HepG2 (cell line): ENCODE results near the gene SLF1.

Experiments used
- EP300 ChIP-seq, 3 experiments: sonication (generic) in 1 of 3; formaldehyde crosslinking in 1 of 3; IDR thresholded peaks; 2 replicates each; pipeline versions ENCODE4 v1.5.1 to v1.6.1; 2011 to 2020; ENCODE audit warnings: low read depth in 2 of 3, low read length in 2 of 3, borderline replicate concordance in 1 of 3, improper control_type of control experiment in 1 of 3, mild to moderate bottlenecking in 1 of 3, missing genetic modification reagents in 1 of 3, moderate library complexity in 1 of 3
- JARID2 ChIP-seq: sonication (generic); formaldehyde crosslinking; IDR thresholded peaks from 2 replicates; pipeline ENCODE4 v1.8.1; 2023; ENCODE audit warnings: missing genetic modification reagents, inconsistent platforms; ENCODE audit not compliant: insufficient replicate concordance
- NCOA2 ChIP-seq: sonication (generic); formaldehyde crosslinking; IDR thresholded peaks from 2 replicates; pipeline ENCODE4 v1.8.0; 2022; ENCODE audit warnings: inconsistent platforms
- RAD51 ChIP-seq: fragments of 450-650 bp; IDR thresholded peaks from 2 replicates; pipeline ENCODE4 v1.6.1; 2016; ENCODE audit warnings: borderline replicate concordance
- RFX3 ChIP-seq: IDR thresholded peaks from 2 replicates; pipeline ENCODE4 v1.6.1; 2016; ENCODE audit warnings: missing biosample characterization, missing genetic modification reagents
- ZFAT ChIP-seq: sonication (generic); formaldehyde crosslinking; conservative IDR thresholded peaks from 2 replicates; pipeline ENCODE4 v1.8.1; 2023; ENCODE audit warnings: missing genetic modification reagents, inconsistent platforms
- ZKSCAN1 ChIP-seq: fragments of 150-350 bp; IDR thresholded peaks from 2 replicates; pipeline ENCODE4 v1.6.1; 2014; ENCODE audit warnings: low read length
- ZNF274 ChIP-seq: sonication (generic); formaldehyde crosslinking; IDR thresholded peaks from 2 replicates; pipeline ENCODE4 v1.5.1; 2020; ENCODE audit warnings: mild to moderate bottlenecking, missing genetic modification reagents
- ZNF660 ChIP-seq: sonication (generic); formaldehyde crosslinking; IDR thresholded peaks from 2 replicates; pipeline ENCODE4 v1.5.1; 2020; ENCODE audit warnings: mild to moderate bottlenecking, low read depth, missing genetic modification reagents, borderline replicate concordance
- TF ChIP-seq, protein P1 (sequence below): sonication (generic); formaldehyde crosslinking; IDR thresholded peaks from 2 replicates; pipeline ENCODE4 v1.8.0; 2022; ENCODE audit warnings: missing genetic modification reagents, low read depth, mild to moderate bottlenecking, borderline replicate concordance

DNA sequence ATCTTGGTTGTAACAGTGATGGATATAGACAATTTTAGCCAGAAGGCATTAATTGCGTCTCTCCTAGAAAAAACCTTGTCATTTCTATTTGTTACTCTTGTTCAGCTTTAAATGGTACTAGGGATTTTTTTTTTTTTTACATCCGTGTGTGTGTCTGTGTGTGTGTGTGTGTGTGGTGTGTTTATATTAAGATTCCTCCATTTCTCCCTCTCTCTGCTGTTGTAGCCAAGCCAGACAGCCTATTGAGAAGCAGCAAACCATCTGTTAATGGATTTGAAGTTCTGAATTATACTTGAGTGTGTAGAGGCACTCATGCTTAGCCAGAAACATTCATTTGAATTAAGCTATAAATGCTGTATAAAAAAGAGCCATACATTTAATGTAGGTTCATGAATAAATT is 72.3 kb downstream of the SLF1 start:
- TF ChIP-seq RFX3 (no peak), ZNF274 (CRISPR knock-in tag) (no peak), JARID2 (CRISPR knock-in tag) (no peak), ZFAT (CRISPR knock-in tag) (no peak), ZKSCAN1 (no peak), NCOA2 (CRISPR knock-in tag) (no peak), ZNF660 (no peak), RAD51 (no peak), EP300 (IDR thresholded peaks at IDR 0.05; ENCODE audit: low read depth in 2 of 2, low read length in 2 of 2) (no peak), EP300 (CRISPR knock-in tag; IDR thresholded peaks at IDR 0.05; ENCODE audit: borderline replicate concordance) (no peak)
- TF ChIP-seq, protein P1, sequence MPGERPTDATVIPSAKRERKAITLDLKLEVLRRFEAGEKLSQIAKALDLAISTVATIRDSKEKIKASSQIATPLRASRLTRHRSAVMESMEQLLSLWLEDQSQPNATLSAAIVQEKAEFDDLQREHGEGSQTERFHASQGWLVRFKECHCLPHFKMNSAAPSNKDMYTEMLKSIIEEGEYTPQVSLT (CRISPR knock-in tag): no peak
